ENCODE results near the gene IL1R2. TPM values are rescaled to one million over a fixed set of nuclear protein-coding genes. Genes with fewer than 3 reads are reported as not detected.

Gene IL1R2
- total RNA-seq, 1 donor from 2014 or later, result 17.0 TPM

DNA sequence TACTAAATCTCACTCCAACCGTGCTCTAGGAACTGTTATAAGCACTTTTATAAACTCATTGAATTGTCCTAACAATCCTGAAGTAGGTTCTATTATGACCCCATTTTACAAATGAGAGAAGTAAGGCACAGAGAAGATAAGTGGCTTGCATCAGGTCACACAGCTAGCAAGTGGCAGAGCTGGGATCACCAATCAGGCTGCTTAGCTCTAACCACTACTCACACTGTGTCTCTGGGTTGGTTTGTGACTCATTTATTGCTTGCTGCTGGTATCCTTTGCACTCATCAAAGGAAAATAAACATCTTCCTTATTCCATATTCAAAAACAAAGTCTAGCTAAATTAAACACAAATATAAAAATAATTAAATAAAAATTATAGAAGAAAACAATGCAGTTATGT is 42.5 kb upstream of the IL1R2 start:
- DNase-seq (no peak), ATAC-seq (no peak)
- Histone ChIP-seq H3K4me1 (no peaks in the 10 kb centered on the region), H3K27me3 (no peaks in the 10 kb centered on the region), H3K27ac (no peak overlapping the region), H3K9me3 (no peaks in the 10 kb centered on the region), H3K4me3 (no peak overlapping the region), H3K36me3 (no peaks in the 10 kb centered on the region)
- intact Hi-C loops (cut with DNase I), result no loop called here
- TF ChIP-seq, protein P1, sequence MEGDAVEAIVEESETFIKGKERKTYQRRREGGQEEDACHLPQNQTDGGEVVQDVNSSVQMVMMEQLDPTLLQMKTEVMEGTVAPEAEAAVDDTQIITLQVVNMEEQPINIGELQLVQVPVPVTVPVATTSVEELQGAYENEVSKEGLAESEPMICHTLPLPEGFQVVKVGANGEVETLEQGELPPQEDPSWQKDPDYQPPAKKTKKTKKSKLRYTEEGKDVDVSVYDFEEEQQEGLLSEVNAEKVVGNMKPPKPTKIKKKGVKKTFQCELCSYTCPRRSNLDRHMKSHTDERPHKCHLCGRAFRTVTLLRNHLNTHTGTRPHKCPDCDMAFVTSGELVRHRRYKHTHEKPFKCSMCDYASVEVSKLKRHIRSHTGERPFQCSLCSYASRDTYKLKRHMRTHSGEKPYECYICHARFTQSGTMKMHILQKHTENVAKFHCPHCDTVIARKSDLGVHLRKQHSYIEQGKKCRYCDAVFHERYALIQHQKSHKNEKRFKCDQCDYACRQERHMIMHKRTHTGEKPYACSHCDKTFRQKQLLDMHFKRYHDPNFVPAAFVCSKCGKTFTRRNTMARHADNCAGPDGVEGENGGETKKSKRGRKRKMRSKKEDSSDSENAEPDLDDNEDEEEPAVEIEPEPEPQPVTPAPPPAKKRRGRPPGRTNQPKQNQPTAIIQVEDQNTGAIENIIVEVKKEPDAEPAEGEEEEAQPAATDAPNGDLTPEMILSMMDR (IDR thresholded peaks at IDR 0.05), result no peak

GRCh38 chr2:101951296-101951695 is 40.5 kb upstream of the IL1R2 start:
- H3K27me3 ChIP-seq, result no peaks in the 10 kb centered on the region
- TF ChIP-seq, protein P1 (IDR thresholded peaks at IDR 0.05), result no peak
- no peaks in the 10 kb centered on the region for H3K9me3 ChIP-seq
- H3K4me1 ChIP-seq, result no peaks in the 10 kb centered on the region
- no peak for DNase-seq
- intact Hi-C loops (cut with DNase I), result no loop called here
- ATAC-seq, result no peak
- no peaks in the 10 kb centered on the region for H3K36me3 ChIP-seq
- H3K27ac ChIP-seq, result no peak overlapping the region
- no peak overlapping the region for H3K4me3 ChIP-seq

GRCh38 chr2:101952551-101952950 is 39.2 kb upstream of the IL1R2 start:
- TF ChIP-seq, protein P1 (IDR thresholded peaks at IDR 0.05), result no peak
- ATAC-seq (no peak), DNase-seq (no peak)
- Histone ChIP-seq H3K9me3 (no peaks in the 10 kb centered on the region), H3K27ac (no peak overlapping the region), H3K4me3 (no peak overlapping the region), H3K36me3 (no peaks in the 10 kb centered on the region), H3K4me1 (no peaks in the 10 kb centered on the region), H3K27me3 (no peaks in the 10 kb centered on the region)
- intact Hi-C loops (cut with DNase I), result no loop called here

- Histone ChIP-seq H3K36me3 (no peaks in the 10 kb centered on the region), H3K9me3 (no peaks in the 10 kb centered on the region), H3K27me3 (no peaks in the 10 kb centered on the region), H3K4me3 (no peak overlapping the region), H3K4me1 (peaks cover 10% of the 10 kb centered on the region), H3K27ac (no peak overlapping the region)
- intact Hi-C loops (cut with DNase I), result no loop called here
- TF ChIP-seq, protein P1 (IDR thresholded peaks at IDR 0.05), result no peak
- DNase-seq, result no peak
- no peak for ATAC-seq
These were observed 35.0 kb upstream of the IL1R2 start for GRCh38 chr2:101956465-101957438.

GRCh38 chr2:101958061-101958460 is 33.7 kb upstream of the IL1R2 start:
- DNase-seq (no peak), ATAC-seq (no peak)
- Histone ChIP-seq H3K36me3 (no peaks in the 10 kb centered on the region), H3K27ac (no peak overlapping the region), H3K4me3 (no peak overlapping the region), H3K27me3 (no peaks in the 10 kb centered on the region), H3K9me3 (no peaks in the 10 kb centered on the region), H3K4me1 (peaks cover 17% of the 10 kb centered on the region)
- intact Hi-C loops (cut with DNase I), result no loop called here
- TF ChIP-seq, protein P1 (IDR thresholded peaks at IDR 0.05), result no peak
